ENCODE results near the gene HOXB3. TPM values are rescaled to one million over a fixed set of nuclear protein-coding genes. Genes with fewer than 3 reads are reported as not detected.

HOXB3 gene
- polyA plus RNA-seq, 1 donor from 2014 or later, result 0.34 TPM

- H3K27me3 Mint-ChIP-seq, result peaks cover 56% of the 10 kb centered on the region
- H3K9me3 Mint-ChIP-seq, result peaks cover 0 to 4% (median 0%) of the 10 kb centered on the region in 3 donors
- H3K36me3 Mint-ChIP-seq, result peaks cover 1% of the 10 kb centered on the region
- peak overlapping the region in 1 of 4 donors; percentile 48 for H3K4me3 Mint-ChIP-seq
- peaks cover 5% of the 10 kb centered on the region in 3 donors for H3K4me1 Mint-ChIP-seq
- H3K27ac Mint-ChIP-seq, result peak overlapping the region in 2 of 3 donors; percentile 26 to 84
These were observed 38.8 kb upstream of the HOXB3 start for GRCh38 chr17:48628649-48629410.

- H3K27ac Mint-ChIP-seq, result peak overlapping the region in 2 of 3 donors; percentile 61 to 84
- peaks cover under 1% of the 10 kb centered on the region for H3K36me3 Mint-ChIP-seq
- peaks cover 4 to 5% (median 5%) of the 10 kb centered on the region in 3 donors for H3K4me1 Mint-ChIP-seq
- peaks cover 57% of the 10 kb centered on the region for H3K27me3 Mint-ChIP-seq
- peak overlapping the region in 3 of 4 donors; percentile 9 to 80 (median 48) for H3K4me3 Mint-ChIP-seq
- peaks cover 0 to 4% (median 0%) of the 10 kb centered on the region in 3 donors for H3K9me3 Mint-ChIP-seq
These were observed 37.8 kb upstream of the HOXB3 start for GRCh38 chr17:48627623-48628521.

GRCh38 chr17:48627118-48627597, 37.1 kb upstream of the HOXB3 start:
- Mint-ChIP-seq H3K27ac (peak overlapping the region in 1 of 3 donors; percentile 21), H3K4me3 (peak overlapping the region in 3 of 4 donors; percentile 45 to 80 (median 74)), H3K4me1 (peaks cover 0 to 5% (median 5%) of the 10 kb centered on the region in 3 donors), H3K36me3 (no peaks in the 10 kb centered on the region), H3K9me3 (peaks cover 0 to 4% (median 0%) of the 10 kb centered on the region in 3 donors), H3K27me3 (peaks cover 59% of the 10 kb centered on the region)

GRCh38 chr17:48626245-48627117, 36.4 kb upstream of the HOXB3 start, which contains the start of gene HOXB9:
Gene HOXB9 (minus strand): TSS chr17:48626358. CDS start chr17:48626269, 89 bp downstream.
- Mint-ChIP-seq H3K4me1 (peaks cover 0 to 5% (median 5%) of the 10 kb centered on the region in 3 donors), H3K27me3 (peaks cover 61% of the 10 kb centered on the region), H3K27ac (peak within 1 kb of the TSS; percentile 32 to 74 (median 71)), H3K36me3 (no peaks in the 10 kb centered on the region), H3K4me3 (peak within 1 kb of the TSS; percentile 74 to 93 (median 83)), H3K9me3 (peaks cover 0 to 4% (median 0%) of the 10 kb centered on the region in 3 donors)

- peaks cover 0 to 4% (median 0%) of the 10 kb centered on the region in 3 donors for H3K9me3 Mint-ChIP-seq
- peak overlapping the region; percentile 32 to 74 (median 39) for H3K27ac Mint-ChIP-seq
- H3K4me3 Mint-ChIP-seq, result peak overlapping the region; percentile 74 to 93 (median 83)
- peaks cover 1% of the 10 kb centered on the region for H3K36me3 Mint-ChIP-seq
- H3K27me3 Mint-ChIP-seq, result peaks cover 67% of the 10 kb centered on the region
- peaks cover 0 to 5% (median 5%) of the 10 kb centered on the region in 3 donors for H3K4me1 Mint-ChIP-seq
These were observed 35.6 kb upstream of the HOXB3 start for GRCh38 chr17:48625495-48626244.

GRCh38 chr17:48624544-48625494, 34.8 kb upstream of the HOXB3 start:
- Mint-ChIP-seq H3K9me3 (peaks cover 0 to 4% (median 0%) of the 10 kb centered on the region in 3 donors), H3K27me3 (peaks cover 73% of the 10 kb centered on the region), H3K4me3 (peak overlapping the region; percentile 41 to 90 (median 70)), H3K4me1 (peaks cover 0 to 5% (median 5%) of the 10 kb centered on the region in 3 donors), H3K27ac (peak overlapping the region in 2 of 3 donors; percentile 64 to 76), H3K36me3 (peaks cover 1% of the 10 kb centered on the region)

GRCh38 chr17:48624118-48624517, 34.1 kb upstream of the HOXB3 start:
- H3K9me3 Mint-ChIP-seq, result peaks cover 0 to 4% (median 0%) of the 10 kb centered on the region in 3 donors
- peak overlapping the region in 2 of 4 donors; percentile 58 to 82 for H3K4me3 Mint-ChIP-seq
- peaks cover 0 to 5% (median 5%) of the 10 kb centered on the region in 3 donors for H3K4me1 Mint-ChIP-seq
- H3K36me3 Mint-ChIP-seq, result peaks cover 1% of the 10 kb centered on the region
- H3K27me3 Mint-ChIP-seq, result peaks cover 72% of the 10 kb centered on the region
- peak overlapping the region in 1 of 3 donors; percentile 64 for H3K27ac Mint-ChIP-seq

GRCh38 chr17:48623583-48623982, 33.5 kb upstream of the HOXB3 start:
- peaks cover 0 to 4% (median 0%) of the 10 kb centered on the region in 3 donors for H3K9me3 Mint-ChIP-seq
- H3K4me1 Mint-ChIP-seq, result peaks cover 2 to 6% (median 5%) of the 10 kb centered on the region in 3 donors
- peak overlapping the region in 1 of 3 donors; percentile 66 for H3K27ac Mint-ChIP-seq
- H3K36me3 Mint-ChIP-seq, result peaks cover 1% of the 10 kb centered on the region
- H3K4me3 Mint-ChIP-seq, result peak overlapping the region in 1 of 4 donors; percentile 58
- peaks cover 72% of the 10 kb centered on the region for H3K27me3 Mint-ChIP-seq

GRCh38 chr17:48622857-48623256, 32.8 kb upstream of the HOXB3 start:
- Mint-ChIP-seq H3K27ac (peak overlapping the region in 2 of 3 donors; percentile 6 to 66), H3K27me3 (peaks cover 73% of the 10 kb centered on the region), H3K36me3 (peaks cover 1% of the 10 kb centered on the region), H3K4me1 (peaks cover 5 to 10% (median 6%) of the 10 kb centered on the region in 3 donors), H3K4me3 (peak overlapping the region in 2 of 4 donors; percentile 61 to 64), H3K9me3 (peaks cover 0 to 4% (median 0%) of the 10 kb centered on the region in 3 donors)

GRCh38 chr17:48621410-48622392, 31.7 kb upstream of the HOXB3 start:
- H3K4me3 Mint-ChIP-seq, result peak overlapping the region in 1 of 4 donors; percentile 64
- H3K9me3 Mint-ChIP-seq, result peaks cover 0 to under 1% (median 0%) of the 10 kb centered on the region in 3 donors
- peaks cover 75% of the 10 kb centered on the region for H3K27me3 Mint-ChIP-seq
- H3K27ac Mint-ChIP-seq, result peak overlapping the region in 2 of 3 donors; percentile 66 to 71
- H3K4me1 Mint-ChIP-seq, result peaks cover 6 to 12% (median 8%) of the 10 kb centered on the region in 3 donors
- H3K36me3 Mint-ChIP-seq, result peaks cover 1% of the 10 kb centered on the region

GRCh38 chr17:48620461-48621139, 30.6 kb upstream of the HOXB3 start:
- Mint-ChIP-seq H3K36me3 (peaks cover 1% of the 10 kb centered on the region), H3K4me1 (peaks cover 4 to 13% (median 5%) of the 10 kb centered on the region in 3 donors), H3K27me3 (peaks cover 79% of the 10 kb centered on the region), H3K9me3 (no peaks in the 10 kb centered on the region), H3K27ac (peak overlapping the region in 1 of 3 donors; percentile 66), H3K4me3 (peak overlapping the region in 1 of 4 donors; percentile 44)
